ENCODE measurements around the gene TSSK1B. TPM values are rescaled to one million over a fixed set of nuclear protein-coding genes. Genes with fewer than 3 reads are reported as not detected.

Gene TSSK1B
- total and polyA plus RNA-seq, 10 of the 15 experiments (the other 5 are each of a cell fraction or from before 2014, with no cell fraction given): not detected

- peak; percentile 52; the same call in 1 of the 3 replicates for ATAC-seq
- no TSS peak for BruUV-seq (replicated peaks)
Observed at GRCh38 chr5:113447498-113448050, 12.8 kb upstream of the TSSK1B start.

More at GRCh38 chr5:113447498-113448050, 12.8 kb upstream of the TSSK1B start:
- Histone ChIP-seq H3K36me3 (ENCODE audit: control insufficient read depth in 2 of 2, insufficient read depth in 2 of 2, low read length in 1 of 2) (no peaks in the 10 kb centered on the region), H3K9ac (ENCODE audit: control insufficient read depth, insufficient read depth, low read length) (no peak overlapping the region), H2AFZ (ENCODE audit: control insufficient read depth, low read depth, low read length) (no peak overlapping the region), H3K4me3 (no peak overlapping the region), H3K27ac (ENCODE audit: control insufficient read depth, insufficient read depth) (no peak overlapping the region), H4K20me1 (ENCODE audit: control insufficient read depth, insufficient read depth) (no peaks in the 10 kb centered on the region), H3K9me3 (replicated peaks; ENCODE audit: control insufficient read depth, insufficient read depth, low read length) (no peaks in the 10 kb centered on the region), H3K4me2 (ENCODE audit: control insufficient read depth, insufficient read depth) (no peak overlapping the region), H3K79me2 (ENCODE audit: control insufficient read depth, insufficient read depth, low read length) (no peaks in the 10 kb centered on the region), H3K27me3 (replicated peaks in 1 of 2; ENCODE audit: control insufficient read depth in 2 of 2, insufficient read depth in 2 of 2, low read length in 1 of 2) (no peaks in the 10 kb centered on the region), H3K4me1 (ENCODE audit: control insufficient read depth, insufficient read depth, low read length) (no peaks in the 10 kb centered on the region)
- CTCF ChIA-PET: no interaction called here
- TF ChIP-seq, protein P1, sequence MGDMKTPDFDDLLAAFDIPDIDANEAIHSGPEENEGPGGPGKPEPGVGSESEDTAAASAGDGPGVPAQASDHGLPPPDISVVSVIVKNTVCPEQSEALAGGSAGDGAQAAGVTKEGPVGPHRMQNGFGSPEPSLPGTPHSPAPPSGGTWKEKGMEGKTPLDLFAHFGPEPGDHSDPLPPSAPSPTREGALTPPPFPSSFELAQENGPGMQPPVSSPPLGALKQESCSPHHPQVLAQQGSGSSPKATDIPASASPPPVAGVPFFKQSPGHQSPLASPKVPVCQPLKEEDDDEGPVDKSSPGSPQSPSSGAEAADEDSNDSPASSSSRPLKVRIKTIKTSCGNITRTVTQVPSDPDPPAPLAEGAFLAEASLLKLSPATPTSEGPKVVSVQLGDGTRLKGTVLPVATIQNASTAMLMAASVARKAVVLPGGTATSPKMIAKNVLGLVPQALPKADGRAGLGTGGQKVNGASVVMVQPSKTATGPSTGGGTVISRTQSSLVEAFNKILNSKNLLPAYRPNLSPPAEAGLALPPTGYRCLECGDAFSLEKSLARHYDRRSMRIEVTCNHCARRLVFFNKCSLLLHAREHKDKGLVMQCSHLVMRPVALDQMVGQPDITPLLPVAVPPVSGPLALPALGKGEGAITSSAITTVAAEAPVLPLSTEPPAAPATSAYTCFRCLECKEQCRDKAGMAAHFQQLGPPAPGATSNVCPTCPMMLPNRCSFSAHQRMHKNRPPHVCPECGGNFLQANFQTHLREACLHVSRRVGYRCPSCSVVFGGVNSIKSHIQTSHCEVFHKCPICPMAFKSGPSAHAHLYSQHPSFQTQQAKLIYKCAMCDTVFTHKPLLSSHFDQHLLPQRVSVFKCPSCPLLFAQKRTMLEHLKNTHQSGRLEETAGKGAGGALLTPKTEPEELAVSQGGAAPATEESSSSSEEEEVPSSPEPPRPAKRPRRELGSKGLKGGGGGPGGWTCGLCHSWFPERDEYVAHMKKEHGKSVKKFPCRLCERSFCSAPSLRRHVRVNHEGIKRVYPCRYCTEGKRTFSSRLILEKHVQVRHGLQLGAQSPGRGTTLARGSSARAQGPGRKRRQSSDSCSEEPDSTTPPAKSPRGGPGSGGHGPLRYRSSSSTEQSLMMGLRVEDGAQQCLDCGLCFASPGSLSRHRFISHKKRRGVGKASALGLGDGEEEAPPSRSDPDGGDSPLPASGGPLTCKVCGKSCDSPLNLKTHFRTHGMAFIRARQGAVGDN (IDR thresholded peaks at IDR 0.05): no peak
- TF ChIP-seq SMAD1 (IDR thresholded peaks at IDR 0.05; ENCODE audit: low read depth, partially characterized antibody): no peak
- no peak for TF ChIP-seq TBL1XR1 (IDR thresholded peaks at IDR 0.05; ENCODE audit: low read depth, low read length)
- TF ChIP-seq EP300 (IDR thresholded peaks at IDR 0.05; ENCODE audit: borderline replicate concordance in 1 of 2, control insufficient read depth in 1 of 2, low read depth in 2 of 2, low read length in 2 of 2): no peak
- TF ChIP-seq, protein P2, sequence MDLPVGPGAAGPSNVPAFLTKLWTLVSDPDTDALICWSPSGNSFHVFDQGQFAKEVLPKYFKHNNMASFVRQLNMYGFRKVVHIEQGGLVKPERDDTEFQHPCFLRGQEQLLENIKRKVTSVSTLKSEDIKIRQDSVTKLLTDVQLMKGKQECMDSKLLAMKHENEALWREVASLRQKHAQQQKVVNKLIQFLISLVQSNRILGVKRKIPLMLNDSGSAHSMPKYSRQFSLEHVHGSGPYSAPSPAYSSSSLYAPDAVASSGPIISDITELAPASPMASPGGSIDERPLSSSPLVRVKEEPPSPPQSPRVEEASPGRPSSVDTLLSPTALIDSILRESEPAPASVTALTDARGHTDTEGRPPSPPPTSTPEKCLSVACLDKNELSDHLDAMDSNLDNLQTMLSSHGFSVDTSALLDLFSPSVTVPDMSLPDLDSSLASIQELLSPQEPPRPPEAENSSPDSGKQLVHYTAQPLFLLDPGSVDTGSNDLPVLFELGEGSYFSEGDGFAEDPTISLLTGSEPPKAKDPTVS (IDR thresholded peaks at IDR 0.05; ENCODE audit: low read depth, low read length): no peak
- no peak for TF ChIP-seq CUX1 (IDR thresholded peaks at IDR 0.05; ENCODE audit: insufficient replicate concordance, low read depth, low read length)
- TF ChIP-seq SMAD5 (IDR thresholded peaks at IDR 0.05; ENCODE audit: low read depth): no peak
- POLR2A ChIA-PET: interaction anchor here (0.6 kb wide), 1 partner anchor 65 kb away, joined by 7 read pairs; no protein-coding TSS in a partner anchor
- SMC1A ChIA-PET (ENCODE audit: uncharacterized antibody, unreplicated experiment): interaction anchor here (1.0 to 1.1 kb wide), 2 partner anchors 17 to 658 kb away, joined by 3 read pairs; no protein-coding TSS in a partner anchor
- intact Hi-C loops (cut with micrococcal nuclease; ENCODE audit: unreplicated experiment) (no loop called here), in situ Hi-C loops (cut with MboI) (no loop called here)
- DNase-seq (ENCODE audit: low read depth, low spot score) (no peak), FAIRE-seq (no peak)
- RAD21 ChIA-PET (ENCODE audit: unreplicated experiment): no interaction called here
- 52% methylated on average over 4 of the region's 4 CpGs for WGBS (ENCODE audit: insufficient coverage, insufficient replicate concordance, low lambda C conversion rate, missing lambda C conversion rate)

All from GM12878 (cell line).